Measurements from ENCODE around the gene PXN.

Gene PXN

DNA sequence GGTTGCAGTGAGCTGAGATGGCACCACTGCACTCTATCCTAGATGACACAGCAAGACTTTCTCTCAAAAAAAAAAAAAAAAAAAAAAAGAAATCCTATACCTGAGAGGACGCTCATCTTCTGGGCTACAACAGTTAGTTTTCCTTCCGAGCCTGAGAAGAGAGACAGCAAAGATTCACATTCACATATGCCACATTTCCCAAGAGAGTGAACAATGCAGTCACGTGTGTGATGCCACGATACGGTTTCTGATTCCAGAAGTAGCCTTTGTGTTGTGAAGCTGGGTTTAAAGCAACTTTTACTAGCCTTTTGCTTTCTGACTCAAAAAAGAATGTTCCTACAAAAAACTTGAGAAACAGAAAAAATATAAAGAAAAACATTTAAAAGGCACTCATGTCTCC is 90.5 kb downstream of the PXN start (continued):
- TF ChIP-seq, protein P1, sequence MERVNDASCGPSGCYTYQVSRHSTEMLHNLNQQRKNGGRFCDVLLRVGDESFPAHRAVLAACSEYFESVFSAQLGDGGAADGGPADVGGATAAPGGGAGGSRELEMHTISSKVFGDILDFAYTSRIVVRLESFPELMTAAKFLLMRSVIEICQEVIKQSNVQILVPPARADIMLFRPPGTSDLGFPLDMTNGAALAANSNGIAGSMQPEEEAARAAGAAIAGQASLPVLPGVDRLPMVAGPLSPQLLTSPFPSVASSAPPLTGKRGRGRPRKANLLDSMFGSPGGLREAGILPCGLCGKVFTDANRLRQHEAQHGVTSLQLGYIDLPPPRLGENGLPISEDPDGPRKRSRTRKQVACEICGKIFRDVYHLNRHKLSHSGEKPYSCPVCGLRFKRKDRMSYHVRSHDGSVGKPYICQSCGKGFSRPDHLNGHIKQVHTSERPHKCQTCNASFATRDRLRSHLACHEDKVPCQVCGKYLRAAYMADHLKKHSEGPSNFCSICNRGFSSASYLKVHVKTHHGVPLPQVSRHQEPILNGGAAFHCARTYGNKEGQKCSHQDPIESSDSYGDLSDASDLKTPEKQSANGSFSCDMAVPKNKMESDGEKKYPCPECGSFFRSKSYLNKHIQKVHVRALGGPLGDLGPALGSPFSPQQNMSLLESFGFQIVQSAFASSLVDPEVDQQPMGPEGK (CRISPR knock-in tag; IDR thresholded peaks at IDR 0.05; ENCODE audit: borderline replicate concordance): no peak
- no peak for TF ChIP-seq ZFP30 (CRISPR knock-in tag; IDR thresholded peaks at IDR 0.05)

DNA sequence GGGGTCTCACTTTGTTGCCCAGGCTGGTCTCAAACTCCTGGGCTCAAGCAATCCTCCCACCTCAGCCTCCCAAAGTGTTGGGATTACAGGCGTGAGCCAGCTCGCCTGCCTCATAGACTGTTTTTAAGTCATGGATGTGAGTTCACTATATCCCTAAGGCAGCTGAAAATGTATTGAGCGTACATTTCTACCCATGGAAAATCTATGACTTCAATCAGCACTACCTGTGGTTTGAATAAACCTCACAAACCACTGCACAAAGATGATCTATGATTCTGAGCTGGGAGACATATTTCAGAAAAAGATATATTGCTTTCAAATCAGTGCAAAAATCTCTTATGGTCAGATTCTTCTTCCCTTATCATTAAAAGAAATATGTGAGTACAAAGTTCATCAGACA is 93.5 kb downstream of the PXN start:
- ATAC-seq: no peak
- TF ChIP-seq GLIS3 (CRISPR knock-in tag; IDR thresholded peaks at IDR 0.05) (no peak), ZFP30 (CRISPR knock-in tag; IDR thresholded peaks at IDR 0.05) (no peak), ZNF565 (CRISPR knock-in tag; conservative IDR thresholded peaks at IDR 0.05; ENCODE audit: low read depth) (no peak)
- TF ChIP-seq, protein P1 (CRISPR knock-in tag; IDR thresholded peaks at IDR 0.05; ENCODE audit: borderline replicate concordance): no peak

DNA sequence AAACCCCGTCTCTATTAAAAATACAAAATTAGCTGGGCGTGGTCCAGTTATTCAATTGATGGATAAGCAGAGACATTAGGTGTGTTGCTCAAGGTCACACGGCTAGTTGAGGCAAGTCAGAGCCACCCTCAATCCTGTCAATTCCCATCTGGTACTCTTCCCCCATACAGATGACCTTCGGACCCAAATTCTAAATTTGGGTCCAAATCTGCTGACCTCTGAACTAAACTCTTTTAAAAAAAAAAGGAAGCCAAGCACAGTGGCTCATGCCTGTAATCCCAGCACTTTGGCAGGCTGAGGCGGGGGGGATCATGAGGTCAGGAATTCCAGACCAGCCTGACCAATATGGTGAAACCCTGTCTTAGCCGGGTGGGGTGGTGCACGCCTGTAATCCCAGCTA is 94.9 kb downstream of the PXN start:
- TF ChIP-seq ZC3H10 (CRISPR knock-in tag; IDR thresholded peaks at IDR 0.05) (no peak), TCF4 (CRISPR knock-in tag; IDR thresholded peaks at IDR 0.05; ENCODE audit: borderline replicate concordance) (no peak), SNAI2 (CRISPR knock-in tag; IDR thresholded peaks at IDR 0.05) (no peak), GLIS3 (CRISPR knock-in tag; IDR thresholded peaks at IDR 0.05) (no peak), OSR1 (CRISPR knock-in tag; IDR thresholded peaks at IDR 0.05) (no peak), RARB (CRISPR knock-in tag; IDR thresholded peaks at IDR 0.05) (no peak), ZFP30 (CRISPR knock-in tag; IDR thresholded peaks at IDR 0.05) (no peak), ZNF8 (CRISPR knock-in tag; IDR thresholded peaks at IDR 0.05) (no peak), PPARA (CRISPR knock-in tag; IDR thresholded peaks at IDR 0.05; ENCODE audit: borderline replicate concordance) (no peak), CSDC2 (CRISPR knock-in tag; IDR thresholded peaks at IDR 0.05) (no peak), ZFP3 (CRISPR knock-in tag; IDR thresholded peaks at IDR 0.05) (no peak), ESRRG (CRISPR knock-in tag; IDR thresholded peaks at IDR 0.05) (no peak), ZNF70 (CRISPR knock-in tag; IDR thresholded peaks at IDR 0.05) (no peak)
- TF ChIP-seq, protein P1 (CRISPR knock-in tag; IDR thresholded peaks at IDR 0.05; ENCODE audit: borderline replicate concordance): no peak
- TF ChIP-seq, protein P2, sequence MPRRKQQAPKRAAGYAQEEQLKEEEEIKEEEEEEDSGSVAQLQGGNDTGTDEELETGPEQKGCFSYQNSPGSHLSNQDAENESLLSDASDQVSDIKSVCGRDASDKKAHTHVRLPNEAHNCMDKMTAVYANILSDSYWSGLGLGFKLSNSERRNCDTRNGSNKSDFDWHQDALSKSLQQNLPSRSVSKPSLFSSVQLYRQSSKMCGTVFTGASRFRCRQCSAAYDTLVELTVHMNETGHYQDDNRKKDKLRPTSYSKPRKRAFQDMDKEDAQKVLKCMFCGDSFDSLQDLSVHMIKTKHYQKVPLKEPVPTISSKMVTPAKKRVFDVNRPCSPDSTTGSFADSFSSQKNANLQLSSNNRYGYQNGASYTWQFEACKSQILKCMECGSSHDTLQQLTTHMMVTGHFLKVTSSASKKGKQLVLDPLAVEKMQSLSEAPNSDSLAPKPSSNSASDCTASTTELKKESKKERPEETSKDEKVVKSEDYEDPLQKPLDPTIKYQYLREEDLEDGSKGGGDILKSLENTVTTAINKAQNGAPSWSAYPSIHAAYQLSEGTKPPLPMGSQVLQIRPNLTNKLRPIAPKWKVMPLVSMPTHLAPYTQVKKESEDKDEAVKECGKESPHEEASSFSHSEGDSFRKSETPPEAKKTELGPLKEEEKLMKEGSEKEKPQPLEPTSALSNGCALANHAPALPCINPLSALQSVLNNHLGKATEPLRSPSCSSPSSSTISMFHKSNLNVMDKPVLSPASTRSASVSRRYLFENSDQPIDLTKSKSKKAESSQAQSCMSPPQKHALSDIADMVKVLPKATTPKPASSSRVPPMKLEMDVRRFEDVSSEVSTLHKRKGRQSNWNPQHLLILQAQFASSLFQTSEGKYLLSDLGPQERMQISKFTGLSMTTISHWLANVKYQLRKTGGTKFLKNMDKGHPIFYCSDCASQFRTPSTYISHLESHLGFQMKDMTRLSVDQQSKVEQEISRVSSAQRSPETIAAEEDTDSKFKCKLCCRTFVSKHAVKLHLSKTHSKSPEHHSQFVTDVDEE (CRISPR knock-in tag; IDR thresholded peaks at IDR 0.05): no peak
- TF ChIP-seq, protein P3, sequence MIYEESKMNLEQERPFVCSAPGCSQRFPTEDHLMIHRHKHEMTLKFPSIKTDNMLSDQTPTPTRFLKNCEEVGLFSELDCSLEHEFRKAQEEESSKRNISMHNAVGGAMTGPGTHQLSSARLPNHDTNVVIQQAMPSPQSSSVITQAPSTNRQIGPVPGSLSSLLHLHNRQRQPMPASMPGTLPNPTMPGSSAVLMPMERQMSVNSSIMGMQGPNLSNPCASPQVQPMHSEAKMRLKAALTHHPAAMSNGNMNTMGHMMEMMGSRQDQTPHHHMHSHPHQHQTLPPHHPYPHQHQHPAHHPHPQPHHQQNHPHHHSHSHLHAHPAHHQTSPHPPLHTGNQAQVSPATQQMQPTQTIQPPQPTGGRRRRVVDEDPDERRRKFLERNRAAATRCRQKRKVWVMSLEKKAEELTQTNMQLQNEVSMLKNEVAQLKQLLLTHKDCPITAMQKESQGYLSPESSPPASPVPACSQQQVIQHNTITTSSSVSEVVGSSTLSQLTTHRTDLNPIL (CRISPR knock-in tag; IDR thresholded peaks at IDR 0.05; ENCODE audit: low read depth): no peak
- TF ChIP-seq, protein P4, sequence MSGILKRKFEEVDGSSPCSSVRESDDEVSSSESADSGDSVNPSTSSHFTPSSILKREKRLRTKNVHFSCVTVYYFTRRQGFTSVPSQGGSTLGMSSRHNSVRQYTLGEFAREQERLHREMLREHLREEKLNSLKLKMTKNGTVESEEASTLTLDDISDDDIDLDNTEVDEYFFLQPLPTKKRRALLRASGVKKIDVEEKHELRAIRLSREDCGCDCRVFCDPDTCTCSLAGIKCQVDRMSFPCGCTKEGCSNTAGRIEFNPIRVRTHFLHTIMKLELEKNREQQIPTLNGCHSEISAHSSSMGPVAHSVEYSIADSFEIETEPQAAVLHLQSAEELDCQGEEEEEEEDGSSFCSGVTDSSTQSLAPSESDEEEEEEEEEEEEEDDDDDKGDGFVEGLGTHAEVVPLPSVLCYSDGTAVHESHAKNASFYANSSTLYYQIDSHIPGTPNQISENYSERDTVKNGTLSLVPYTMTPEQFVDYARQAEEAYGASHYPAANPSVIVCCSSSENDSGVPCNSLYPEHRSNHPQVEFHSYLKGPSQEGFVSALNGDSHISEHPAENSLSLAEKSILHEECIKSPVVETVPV (CRISPR knock-in tag; IDR thresholded peaks at IDR 0.05): no peak
- TF ChIP-seq, protein P5, sequence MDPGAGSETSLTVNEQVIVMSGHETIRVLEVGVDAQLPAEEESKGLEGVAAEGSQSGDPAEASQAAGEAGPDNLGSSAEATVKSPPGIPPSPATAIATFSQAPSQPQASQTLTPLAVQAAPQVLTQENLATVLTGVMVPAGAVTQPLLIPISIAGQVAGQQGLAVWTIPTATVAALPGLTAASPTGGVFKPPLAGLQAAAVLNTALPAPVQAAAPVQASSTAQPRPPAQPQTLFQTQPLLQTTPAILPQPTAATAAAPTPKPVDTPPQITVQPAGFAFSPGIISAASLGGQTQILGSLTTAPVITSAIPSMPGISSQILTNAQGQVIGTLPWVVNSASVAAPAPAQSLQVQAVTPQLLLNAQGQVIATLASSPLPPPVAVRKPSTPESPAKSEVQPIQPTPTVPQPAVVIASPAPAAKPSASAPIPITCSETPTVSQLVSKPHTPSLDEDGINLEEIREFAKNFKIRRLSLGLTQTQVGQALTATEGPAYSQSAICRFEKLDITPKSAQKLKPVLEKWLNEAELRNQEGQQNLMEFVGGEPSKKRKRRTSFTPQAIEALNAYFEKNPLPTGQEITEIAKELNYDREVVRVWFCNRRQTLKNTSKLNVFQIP (CRISPR knock-in tag; IDR thresholded peaks at IDR 0.05; ENCODE audit: borderline replicate concordance, low read depth): no peak
- ATAC-seq: no peak

All from SK-N-SH treated with all-trans-retinoic acid at 6 μM for 48 hours (cell line).